Hepatocyte (in vitro differentiated cells): ENCODE data around the gene GPR183. TPM values are rescaled to one million over a fixed set of nuclear protein-coding genes. Genes with fewer than 3 reads are reported as not detected.

ENCODE experiments used
- DNase-seq: peaks from one replicate; pipeline ENCODE4 v3.0.0-alpha.2; 2016; ENCODE audit warnings: low spot score
- H2AFZ ChIP-seq: fragments of 200-600 bp; sonication (generic); 2 replicates; pipeline ENCODE4 v1.6.0; 2016; ENCODE audit warnings: antibody characterized with exemption, mild to moderate bottlenecking
- H3K27ac ChIP-seq: fragments of 200-600 bp; sonication (generic); 2 replicates; pipeline ENCODE4 v1.5.1; 2016; ENCODE audit warnings: mild to moderate bottlenecking
- H3K27me3 ChIP-seq: fragments of 200-600 bp; sonication (generic); 2 replicates; pipeline ENCODE4 v1.6.1; 2016
- H3K36me3 ChIP-seq: fragments of 200-600 bp; sonication (generic); replicated peaks from 2 replicates; pipeline ENCODE4 v1.5.1; 2016; ENCODE audit warnings: low read depth; ENCODE audit not compliant: insufficient read depth
- H3K4me1 ChIP-seq: fragments of 200-600 bp; sonication (generic); 2 replicates; pipeline ENCODE4 v1.5.1; 2016; ENCODE audit warnings: mild to moderate bottlenecking, moderate library complexity; ENCODE audit not compliant: insufficient read depth
- H3K4me2 ChIP-seq: fragments of 200-600 bp; sonication (generic); 2 replicates; pipeline ENCODE4 v1.6.0; 2016
- H3K4me3 ChIP-seq: fragments of 200-600 bp; sonication (generic); 2 replicates; pipeline ENCODE4 v1.5.1; 2016; ENCODE audit warnings: mild to moderate bottlenecking
- H3K79me2 ChIP-seq: fragments of 200-600 bp; sonication (generic); 2 replicates; pipeline ENCODE4 v1.6.0; 2017; ENCODE audit warnings: mild to moderate bottlenecking
- H3K9me2 ChIP-seq: fragments of 200-600 bp; sonication (generic); replicated peaks from 2 replicates; pipeline ENCODE4 v1.6.0; 2017; ENCODE audit warnings: mild to moderate bottlenecking; ENCODE audit not compliant: insufficient read depth
- H3K9me3 ChIP-seq: fragments of 200-600 bp; sonication (generic); 2 replicates; pipeline ENCODE4 v1.5.1; 2016; ENCODE audit warnings: low read depth, mild to moderate bottlenecking
- H4K20me1 ChIP-seq: fragments of 200-600 bp; sonication (generic); 2 replicates; pipeline ENCODE4 v1.6.0; 2016; ENCODE audit warnings: mild to moderate bottlenecking; ENCODE audit not compliant: insufficient read depth, poor library complexity, severe bottlenecking
- CTCF ChIP-seq: fragments of 200-600 bp; sonication (generic); IDR thresholded peaks from 2 replicates; pipeline ENCODE4 v1.5.1; 2016; ENCODE audit warnings: antibody characterized with exemption, mild to moderate bottlenecking; ENCODE audit not compliant: poor library complexity
- EZH2 ChIP-seq: fragments of 200-600 bp; sonication (generic); IDR thresholded peaks from 2 replicates; pipeline ENCODE4 v1.6.1; 2016; ENCODE audit warnings: antibody characterized with exemption, mild to moderate bottlenecking, borderline replicate concordance
- EZH2phosphoT487 ChIP-seq: fragments of 200-600 bp; sonication (generic); IDR thresholded peaks from one replicate; pipeline ENCODE4 v1.6.1; 2018; ENCODE audit warnings: antibody characterized with exemption, mild to moderate bottlenecking, low read depth, moderate library complexity; ENCODE audit not compliant: unreplicated experiment, severe bottlenecking
- WGBS: methylation state at CpG from one replicate; pipeline ENCODE4 v1.1.6; 2016; ENCODE audit warnings: low lambda C conversion rate; ENCODE audit errors: missing lambda C conversion rate; 5-methylcytosine and 5-hydroxymethylcytosine counted together
- polyA plus RNA-seq: library from polyadenylated mRNA; unstranded; fragments of >200 nt; fragmentation: Nextera tagmentation; extraction: Ambion mirVana; gene quantifications from 2 replicates; pipeline ENCODE4 v1.2.1, GENCODE V29; 2016
- total RNA-seq: library from RNA; depleted of rRNA; stranded (reverse); fragments of >200 nt; gene quantifications from 2 replicates; pipeline ENCODE4 v1.2.3, GENCODE V29; 2014

The GPR183 gene
- total and polyA plus RNA-seq, 2 experiments from 2014 or later, result 1.4 to 5.2 TPM

- H3K4me1 ChIP-seq, result no peaks in the 10 kb centered on the region
- no peaks in the 10 kb centered on the region for H4K20me1 ChIP-seq
- no peak overlapping the region for H3K4me2 ChIP-seq
- H3K9me2 ChIP-seq, result no peaks in the 10 kb centered on the region
- H3K27ac ChIP-seq, result no peak overlapping the region
- H3K27me3 ChIP-seq, result no peaks in the 10 kb centered on the region
- DNase-seq, result no peak
- H3K36me3 ChIP-seq, result no peaks in the 10 kb centered on the region
- WGBS, result 43% methylated on average over 1 of the region's 1 CpG
- H3K4me3 ChIP-seq, result no peak overlapping the region
- no peaks in the 10 kb centered on the region for H3K79me2 ChIP-seq
- H3K9me3 ChIP-seq, result no peaks in the 10 kb centered on the region
- TF ChIP-seq EZH2 (no peak), EZH2phosphoT487 (no peak), CTCF (no peak)
- no peak overlapping the region for H2AFZ ChIP-seq
Observed at GRCh38 chr13:99264051-99264450, 43.1 kb downstream of the GPR183 start.

- H3K4me3 ChIP-seq, result no peak overlapping the region
- WGBS, result 95% methylated on average over 7 of the region's 7 CpGs
- no peak overlapping the region for H3K27ac ChIP-seq
- H4K20me1 ChIP-seq, result no peaks in the 10 kb centered on the region
- H3K79me2 ChIP-seq, result no peaks in the 10 kb centered on the region
- no peak for TF ChIP-seq CTCF
- no peak for TF ChIP-seq EZH2phosphoT487
- TF ChIP-seq EZH2, result no peak
- no peak overlapping the region for H3K4me2 ChIP-seq
- H3K9me2 ChIP-seq, result no peaks in the 10 kb centered on the region
- no peaks in the 10 kb centered on the region for H3K27me3 ChIP-seq
- no peaks in the 10 kb centered on the region for H3K4me1 ChIP-seq
- H3K9me3 ChIP-seq, result no peaks in the 10 kb centered on the region
- no peaks in the 10 kb centered on the region for H3K36me3 ChIP-seq
- H2AFZ ChIP-seq, result no peak overlapping the region
- no peak for DNase-seq
Observed at GRCh38 chr13:99263126-99263785, 43.9 kb downstream of the GPR183 start.

GRCh38 chr13:99261059-99261458 is 46.1 kb downstream of the GPR183 start:
- Histone ChIP-seq H4K20me1 (no peaks in the 10 kb centered on the region), H3K4me3 (no peak overlapping the region), H3K27me3 (no peaks in the 10 kb centered on the region), H3K4me2 (no peak overlapping the region), H3K9me2 (no peaks in the 10 kb centered on the region), H3K79me2 (peaks cover 3% of the 10 kb centered on the region), H2AFZ (no peak overlapping the region), H3K9me3 (no peaks in the 10 kb centered on the region), H3K36me3 (no peaks in the 10 kb centered on the region), H3K4me1 (no peaks in the 10 kb centered on the region), H3K27ac (no peak overlapping the region)
- no peak for DNase-seq
- TF ChIP-seq EZH2phosphoT487 (no peak), CTCF (no peak), EZH2 (no peak)
- WGBS, result 100% methylated on average over 1 of the region's 1 CpG
